HG02623 (cell line): ENCODE measurements around the gene RSU1.
"Not testable (repeated sequence)": the region's sequence is repeated elsewhere in the genome, so short reads cannot be mapped to it uniquely, and the experiment has no call there.

Source experiments
- ATAC-seq: cut with Tn5 transposase; IDR thresholded peaks from one replicate; pipeline ENCODE4 v1.9.1; 2021; ENCODE audit warnings: moderate library complexity; ENCODE audit not compliant: unreplicated experiment

RSU1 gene

GRCh38 chr10:16817125-16818019 is at the start of gene RSU1:
Gene RSU1 (minus strand): TSS chr10:16817424. CDS start chr10:16817081, 343 bp downstream.
- ATAC-seq, result peak; percentile 99

- no peak for ATAC-seq
These were observed 49.5 kb upstream of the RSU1 start for GRCh38 chr10:16866541-16867275.

- ATAC-seq, result no peak
These were observed 48.5 kb upstream of the RSU1 start for GRCh38 chr10:16865766-16866165.

GRCh38 chr10:16863766-16864165 is 46.5 kb upstream of the RSU1 start:
- ATAC-seq, result no peak

GRCh38 chr10:16857419-16857818 is 40.2 kb upstream of the RSU1 start:
- no peak for ATAC-seq

GRCh38 chr10:16856567-16856966 is 39.3 kb upstream of the RSU1 start:
- no peak for ATAC-seq

GRCh38 chr10:16856092-16856491 is 38.9 kb upstream of the RSU1 start:
- ATAC-seq, result no peak

- no peak for ATAC-seq
These were observed 37.4 kb upstream of the RSU1 start for GRCh38 chr10:16854623-16855022.

- ATAC-seq, result no peak
These were observed 36.6 kb upstream of the RSU1 start for GRCh38 chr10:16853809-16854208.

- no peak for ATAC-seq
These were observed 36.0 kb upstream of the RSU1 start for GRCh38 chr10:16853201-16853600.

GRCh38 chr10:16852624-16853023 is 35.4 kb upstream of the RSU1 start:
- no peak for ATAC-seq

- no peak for ATAC-seq
These were observed 31.4 kb upstream of the RSU1 start for GRCh38 chr10:16848562-16849154.

- ATAC-seq, result no peak
These were observed 30.4 kb upstream of the RSU1 start for GRCh38 chr10:16847644-16848043.

GRCh38 chr10:16845248-16845647 is 28.0 kb upstream of the RSU1 start:
- ATAC-seq, result no peak

GRCh38 chr10:16843252-16843870 is 26.1 kb upstream of the RSU1 start:
- ATAC-seq, result no peak

GRCh38 chr10:16835228-16835627 is 18.0 kb upstream of the RSU1 start:
- ATAC-seq, result no peak

- no peak for ATAC-seq
These were observed 15.3 kb upstream of the RSU1 start for GRCh38 chr10:16832351-16833080.

- ATAC-seq, result no peak
These were observed 11.5 kb upstream of the RSU1 start for GRCh38 chr10:16828701-16829175.

- peak; percentile 63 for ATAC-seq
These were observed 10.9 kb upstream of the RSU1 start for GRCh38 chr10:16828114-16828568.

GRCh38 chr10:16827474-16827873 is 10.2 kb upstream of the RSU1 start:
- not testable (repeated sequence) for ATAC-seq
